ENCODE results near the gene PUS1.

The PUS1 gene

DNA sequence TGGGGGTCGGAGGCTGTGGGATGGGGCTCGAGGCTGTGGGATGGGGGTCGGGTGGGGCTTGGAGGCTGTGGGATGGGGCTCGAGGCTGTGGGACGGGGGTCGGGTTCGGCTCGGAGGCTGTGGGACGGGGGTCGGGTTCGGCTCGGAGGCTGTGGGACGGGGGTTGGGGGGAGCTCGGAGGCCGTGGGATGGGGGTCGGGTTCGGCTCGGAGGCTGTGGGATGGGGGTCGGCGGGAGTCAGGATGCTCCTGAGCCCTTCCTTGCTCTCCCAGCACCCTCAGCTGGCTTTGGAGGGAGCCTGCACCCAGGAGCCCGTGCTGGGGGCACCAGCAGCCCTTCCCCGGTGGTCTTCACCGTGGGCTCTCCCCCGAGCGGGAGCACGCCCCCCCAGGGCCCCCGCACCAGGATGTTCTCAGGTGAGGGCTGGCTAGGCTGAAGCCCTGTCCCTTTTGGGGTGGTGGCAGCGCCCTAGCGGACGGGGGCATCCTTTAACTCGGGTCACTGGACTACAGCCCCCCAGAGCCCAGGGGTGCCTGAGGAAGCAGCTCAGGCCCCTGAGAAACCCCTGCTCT lies 11.9 kb upstream of the PUS1 start:
- DNase-seq: peak in 1 of 2 experiments; percentile 18

DNA sequence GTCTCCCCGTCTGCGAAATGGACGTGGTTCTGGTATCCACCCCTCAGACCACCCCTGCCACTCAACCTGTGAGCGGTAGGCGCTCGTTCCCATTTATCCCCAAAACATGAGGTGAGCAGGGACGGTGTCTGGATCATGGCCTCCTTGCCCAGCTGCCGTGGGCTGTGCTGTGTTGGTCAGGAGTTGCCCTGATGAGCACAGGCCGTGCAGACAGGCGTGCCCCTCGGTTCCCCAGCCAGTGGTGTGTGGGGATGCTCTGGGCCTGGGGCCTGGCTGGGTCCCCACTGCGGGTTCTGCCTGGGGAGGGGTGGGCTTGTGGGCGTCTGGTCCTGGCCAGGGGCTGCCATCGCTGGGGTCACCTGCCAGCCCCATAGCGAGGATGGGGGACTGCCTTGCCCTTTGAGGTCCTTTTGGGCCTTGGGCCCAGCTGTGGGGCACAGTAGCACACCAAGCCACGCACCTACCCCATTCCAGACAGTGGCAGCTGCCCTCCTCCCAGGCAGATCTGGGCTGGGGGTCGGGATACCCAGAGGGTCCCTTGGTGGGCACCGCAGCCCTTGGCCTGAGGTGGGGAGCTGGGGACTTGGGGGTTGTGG lies 11.3 kb upstream of the PUS1 start:
- no peak for DNase-seq

DNA sequence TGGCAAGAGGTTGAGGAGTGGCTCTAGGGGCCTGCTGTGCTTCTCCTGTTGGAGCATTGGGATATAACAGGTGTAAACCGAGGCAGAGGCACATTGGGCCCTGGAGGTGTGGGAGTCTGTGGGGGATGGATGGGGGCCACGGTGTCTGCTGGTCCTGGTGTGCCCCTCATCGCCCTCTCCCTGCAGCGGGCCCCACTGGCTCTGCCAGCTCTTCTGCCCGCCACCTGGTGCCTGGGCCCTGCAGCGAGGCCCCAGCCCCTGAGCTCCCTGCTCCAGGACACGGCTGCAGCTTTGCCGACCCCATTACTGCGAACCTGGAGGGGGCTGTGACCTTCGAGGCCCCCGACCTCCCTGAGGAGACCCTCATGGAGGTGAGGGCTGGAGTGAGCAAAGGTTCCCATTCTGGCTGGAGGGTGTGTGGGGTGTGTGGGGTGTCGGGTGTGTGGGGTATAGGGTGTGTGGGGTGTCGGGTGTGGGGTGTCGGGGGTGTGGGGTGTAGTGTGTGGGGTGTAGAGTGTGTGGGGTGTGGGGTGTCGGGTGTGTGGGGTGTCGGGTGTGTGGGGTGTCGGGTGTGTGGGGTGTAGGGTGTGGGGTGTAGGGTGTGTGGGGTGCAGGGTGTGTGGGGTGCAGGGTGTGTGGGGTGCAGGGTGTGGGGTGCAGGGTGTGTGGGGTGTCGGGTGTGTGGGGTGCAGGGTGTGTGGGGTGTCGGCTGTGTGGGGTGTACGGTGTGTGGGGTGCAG lies 10.6 kb upstream of the PUS1 start:
- no peak for DNase-seq

DNA sequence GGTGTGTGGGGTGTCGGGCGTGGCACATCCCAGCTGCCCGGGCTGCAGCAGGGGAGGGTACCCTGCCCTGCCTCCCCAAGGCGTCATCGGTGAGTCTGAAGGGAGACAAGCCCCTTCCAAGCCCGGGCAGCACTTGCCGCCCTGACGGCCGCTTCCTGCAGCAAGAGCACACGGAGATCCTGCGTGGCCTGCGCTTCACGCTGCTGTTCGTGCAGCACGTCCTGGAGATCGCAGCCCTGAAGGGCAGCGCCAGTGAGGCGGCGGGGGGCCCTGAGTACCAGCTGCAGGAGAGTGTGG lies 10.1 kb upstream of the PUS1 start:
- no peak for DNase-seq

DNA sequence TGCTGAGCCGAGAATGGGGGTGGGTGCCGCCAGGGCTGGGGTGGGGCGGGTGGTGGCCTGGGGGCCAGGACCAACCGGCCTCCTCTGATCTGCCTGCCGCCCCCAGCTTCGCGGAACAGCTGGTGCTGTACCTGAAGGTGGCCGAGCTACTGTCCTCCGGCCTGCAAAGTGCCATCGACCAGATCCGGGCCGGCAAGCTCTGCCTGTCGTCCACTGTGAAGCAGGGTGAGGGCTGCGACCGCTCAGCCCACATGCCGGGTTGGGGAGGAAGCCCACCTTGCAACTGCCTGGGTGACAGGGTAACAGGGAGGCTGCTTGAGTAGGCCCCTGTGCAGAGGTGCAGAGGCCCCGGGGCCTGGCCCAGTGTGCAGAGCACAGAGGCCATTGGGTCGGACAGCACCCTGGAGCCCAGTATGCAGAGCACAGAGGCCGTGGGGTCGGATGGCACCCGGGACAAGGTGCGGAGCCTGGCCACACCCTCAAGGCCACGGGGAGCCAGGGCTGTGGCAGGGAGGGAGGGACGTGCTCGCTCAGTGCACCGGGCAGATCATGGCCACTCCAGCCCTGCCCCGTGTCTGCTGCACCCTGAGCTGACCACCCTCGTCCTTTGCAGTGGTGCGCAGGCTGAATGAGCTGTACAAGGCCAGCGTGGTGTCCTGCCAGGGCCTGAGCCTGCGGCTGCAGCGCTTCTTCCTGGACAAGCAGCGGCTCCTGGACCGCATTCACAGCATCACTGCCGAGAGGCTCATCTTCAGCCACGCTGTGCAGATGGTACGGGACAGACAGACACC lies 9.5 kb upstream of the PUS1 start:
- DNase-seq: no peak

DNA sequence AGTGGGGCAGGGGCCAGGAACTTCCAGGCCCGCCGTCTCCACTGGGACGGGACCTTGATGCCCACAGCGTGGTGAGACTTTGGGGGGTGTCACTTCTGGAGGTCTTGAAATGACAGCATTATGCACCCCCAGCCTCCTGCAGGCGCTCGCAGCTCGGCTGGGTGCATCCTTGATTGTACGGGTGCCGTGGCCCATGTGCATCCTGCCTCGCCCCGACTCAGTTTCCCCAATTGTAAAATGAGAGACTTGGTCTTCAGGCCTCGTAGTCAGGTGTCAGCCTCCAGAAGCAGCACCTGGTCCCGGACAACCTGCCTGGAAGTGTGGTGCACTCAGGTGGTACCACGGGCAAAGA lies 8.9 kb upstream of the PUS1 start:
- DNase-seq: no peak

DNA sequence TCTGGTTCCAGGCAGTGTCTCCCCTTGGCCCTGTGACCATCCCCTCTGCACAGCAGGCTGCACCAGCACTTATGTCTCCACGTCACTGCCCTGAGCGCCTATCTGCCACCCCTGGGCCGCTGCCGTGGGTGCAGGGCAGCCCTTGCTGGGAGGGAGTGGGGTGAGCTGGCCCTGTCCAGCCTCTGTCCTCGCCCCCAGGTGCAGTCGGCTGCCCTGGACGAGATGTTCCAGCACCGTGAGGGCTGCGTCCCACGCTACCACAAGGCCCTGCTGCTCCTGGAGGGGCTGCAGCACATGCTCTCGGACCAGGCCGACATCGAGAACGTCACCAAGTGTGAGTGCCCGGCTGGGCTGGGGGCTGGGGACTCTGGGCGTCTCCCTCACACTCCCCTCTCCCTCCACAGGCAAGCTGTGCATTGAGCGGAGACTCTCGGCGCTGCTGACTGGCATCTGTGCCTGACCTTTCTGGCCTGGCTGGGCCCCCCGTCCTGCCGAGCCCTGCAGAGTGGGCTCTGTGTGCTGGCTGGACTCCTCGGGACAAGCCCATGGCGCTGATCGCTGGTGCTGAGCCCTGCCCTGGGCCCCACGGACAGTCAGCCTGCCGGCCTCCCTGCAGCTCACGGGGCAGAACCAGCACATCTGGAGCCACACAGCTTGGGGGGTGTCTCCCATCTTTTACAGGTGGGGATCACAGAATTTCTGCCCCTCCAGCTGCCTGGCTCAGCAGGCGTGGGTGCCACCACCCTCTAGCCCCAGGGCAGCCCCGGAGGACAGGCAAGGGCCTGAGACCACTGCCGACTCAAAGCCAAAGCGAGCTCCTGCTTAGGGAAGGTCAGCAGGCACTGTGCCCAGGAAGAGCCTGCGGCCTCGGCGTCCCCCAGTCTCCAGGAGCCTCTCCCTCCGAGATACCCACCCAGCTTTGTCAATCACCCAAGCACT lies 7.9 kb upstream of the PUS1 start:
- no peak for DNase-seq

DNA sequence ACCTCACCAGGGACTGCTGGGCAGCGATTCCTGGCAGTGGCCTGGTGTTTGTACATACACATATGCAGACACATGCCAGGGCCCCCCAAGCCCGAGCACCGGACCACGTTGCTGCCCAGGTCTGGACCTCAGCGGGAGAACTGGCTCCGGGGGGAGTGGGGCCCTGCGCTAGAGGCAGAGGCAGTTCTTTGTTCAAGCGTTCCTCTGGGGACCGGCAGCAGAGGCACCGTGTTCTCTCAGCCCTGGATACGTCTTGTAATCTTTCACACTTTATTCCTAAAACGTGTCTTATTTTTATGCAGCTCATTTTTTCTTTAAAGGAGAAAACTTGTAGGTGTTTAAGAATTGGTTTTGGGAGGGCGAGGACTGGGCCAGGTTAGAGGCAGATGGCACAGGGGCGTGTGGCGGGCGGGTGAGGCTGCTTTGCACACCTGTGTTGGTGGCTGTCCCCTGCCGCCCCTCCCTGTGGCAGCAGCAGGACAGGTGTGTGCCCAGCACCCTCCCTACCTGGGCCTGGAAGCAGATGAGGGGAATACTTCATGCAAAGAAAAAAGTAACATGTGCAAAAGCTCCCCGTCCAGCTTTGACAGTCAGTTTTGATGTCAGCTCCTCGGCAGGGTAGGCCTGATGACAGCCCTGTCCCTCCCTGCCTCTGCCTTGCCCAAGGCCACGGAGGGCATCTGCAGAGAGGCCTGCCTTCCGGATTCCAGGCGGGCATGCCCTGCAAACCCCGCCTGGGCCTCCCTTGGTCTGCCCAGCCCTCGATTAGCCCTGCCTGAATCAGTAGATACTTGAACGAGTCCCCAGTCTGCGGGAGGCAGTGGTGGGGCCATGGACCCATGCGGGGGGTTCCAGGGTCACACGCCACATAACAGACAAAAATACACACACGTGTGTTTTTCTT lies 7.0 kb upstream of the PUS1 start:
- no peak for DNase-seq

DNA sequence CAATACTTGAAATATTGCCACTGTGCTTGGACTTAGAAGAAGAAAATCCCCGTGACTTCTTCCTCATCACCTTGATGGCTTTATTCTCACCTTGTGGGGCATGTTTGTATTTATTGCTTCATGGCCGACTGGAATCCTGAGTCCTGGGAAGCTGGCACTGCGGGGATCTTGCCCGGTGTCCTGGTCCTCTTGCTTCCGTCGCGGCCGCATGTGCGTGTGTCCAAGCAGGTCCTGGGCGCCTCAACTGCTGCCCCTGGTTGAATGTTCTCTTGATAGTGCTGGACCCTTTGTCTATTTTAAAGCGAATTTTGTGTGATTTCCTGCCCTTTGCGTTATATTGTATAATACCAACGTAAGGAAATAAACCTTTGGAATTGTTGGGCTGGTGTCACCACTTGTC lies 6.3 kb upstream of the PUS1 start:
- DNase-seq: no peak

DNA sequence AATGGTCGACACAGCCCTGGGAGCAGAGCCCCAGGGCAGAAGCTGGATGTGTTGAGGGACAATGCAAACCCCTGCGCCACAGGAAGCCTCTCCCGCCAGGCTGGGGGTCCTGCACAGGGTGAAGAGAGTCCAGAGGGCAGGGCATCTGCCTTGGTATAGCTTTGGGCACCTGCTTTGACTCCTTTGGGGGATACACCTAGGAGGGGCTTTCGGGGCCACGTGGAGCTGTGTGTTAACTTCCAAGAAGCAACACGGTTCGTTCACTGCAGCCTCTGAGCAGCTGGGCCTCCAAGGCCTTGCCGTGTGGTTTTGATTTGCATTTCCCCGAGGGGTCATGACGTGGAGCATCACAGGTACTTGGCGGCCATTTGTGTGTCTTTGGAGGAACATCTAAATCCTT lies 5.8 kb upstream of the PUS1 start:
- DNase-seq: no peak

DNA sequence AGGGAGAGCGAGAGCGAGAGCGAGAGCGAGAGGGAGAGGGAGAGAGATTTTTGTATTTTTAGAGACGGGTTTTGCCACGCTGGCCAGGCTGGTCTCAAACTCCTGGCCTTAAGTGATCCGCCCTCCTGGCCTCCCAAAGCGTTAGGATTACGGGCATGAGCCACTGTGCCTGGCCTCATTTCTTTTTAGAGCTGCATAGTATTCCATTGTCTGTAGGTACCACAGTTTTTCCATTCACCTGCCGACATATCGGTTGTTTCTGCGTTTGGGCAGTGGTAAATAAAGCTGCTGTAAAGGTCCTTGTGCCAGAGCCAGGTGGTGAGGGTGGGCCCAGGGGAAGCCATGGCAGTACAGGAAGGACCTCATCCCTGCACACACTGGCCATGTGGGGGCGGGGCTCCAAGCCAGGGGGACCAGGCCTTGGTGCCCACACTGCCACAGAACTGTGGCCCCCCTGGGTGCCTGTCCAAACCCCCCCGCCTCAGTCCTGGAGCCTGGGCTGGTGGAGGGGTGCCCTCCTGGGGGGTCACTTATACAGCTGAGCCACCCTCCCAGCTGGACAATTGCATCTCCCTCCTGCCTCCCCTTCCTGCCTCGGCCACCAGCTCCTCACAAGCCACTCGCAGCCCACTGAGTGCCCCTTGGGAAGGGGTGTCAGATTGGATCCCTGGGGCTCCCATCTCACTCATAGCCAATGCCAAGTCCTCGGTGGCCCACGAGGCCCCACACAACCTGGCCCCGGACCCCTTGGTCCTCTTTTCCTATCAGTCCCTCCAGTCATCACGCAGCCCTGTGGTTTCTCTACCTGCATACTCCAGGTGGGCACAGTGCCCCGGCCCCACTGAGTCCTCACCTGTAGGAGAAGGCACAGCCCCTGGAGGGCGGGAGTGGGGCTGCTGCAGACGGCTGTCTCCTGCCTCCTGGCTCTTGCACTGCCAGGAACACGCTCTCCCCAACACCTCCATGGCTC lies 1.7 kb upstream of the PUS1 start:
- DNase-seq: no peak

DNA sequence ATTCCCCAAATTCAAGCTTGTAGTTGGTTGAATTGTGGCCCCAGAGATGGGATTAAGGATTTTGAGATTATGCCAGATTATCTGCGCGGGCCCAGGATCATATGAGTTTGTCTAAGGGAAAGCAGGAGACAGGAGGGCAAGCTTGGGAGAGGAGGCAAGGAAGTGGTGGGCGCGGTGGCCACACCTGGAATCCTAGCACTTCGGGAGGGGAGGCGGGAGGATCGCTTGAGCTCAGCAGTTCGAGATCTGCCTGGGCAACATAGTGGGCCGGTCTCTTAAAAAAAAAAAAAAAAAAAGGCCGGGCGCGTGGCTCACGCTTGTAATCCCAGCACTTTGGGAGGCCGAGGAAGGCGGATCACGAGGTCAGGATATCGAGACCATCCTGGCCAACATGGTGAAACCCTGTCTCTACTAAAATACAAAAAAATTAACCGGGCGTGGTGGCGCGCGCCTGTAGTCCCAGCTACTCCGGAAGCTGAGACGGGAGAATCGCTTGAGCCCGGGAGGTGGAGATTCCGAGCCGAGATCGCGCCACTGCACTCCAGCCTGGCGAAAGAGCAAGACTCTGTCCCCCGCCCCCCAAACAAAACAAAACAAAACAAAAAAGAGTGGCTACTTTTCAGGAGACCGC lies 881 bp upstream of the PUS1 start:
- peak in 1 of 2 experiments; percentile 43 for DNase-seq

DNA sequence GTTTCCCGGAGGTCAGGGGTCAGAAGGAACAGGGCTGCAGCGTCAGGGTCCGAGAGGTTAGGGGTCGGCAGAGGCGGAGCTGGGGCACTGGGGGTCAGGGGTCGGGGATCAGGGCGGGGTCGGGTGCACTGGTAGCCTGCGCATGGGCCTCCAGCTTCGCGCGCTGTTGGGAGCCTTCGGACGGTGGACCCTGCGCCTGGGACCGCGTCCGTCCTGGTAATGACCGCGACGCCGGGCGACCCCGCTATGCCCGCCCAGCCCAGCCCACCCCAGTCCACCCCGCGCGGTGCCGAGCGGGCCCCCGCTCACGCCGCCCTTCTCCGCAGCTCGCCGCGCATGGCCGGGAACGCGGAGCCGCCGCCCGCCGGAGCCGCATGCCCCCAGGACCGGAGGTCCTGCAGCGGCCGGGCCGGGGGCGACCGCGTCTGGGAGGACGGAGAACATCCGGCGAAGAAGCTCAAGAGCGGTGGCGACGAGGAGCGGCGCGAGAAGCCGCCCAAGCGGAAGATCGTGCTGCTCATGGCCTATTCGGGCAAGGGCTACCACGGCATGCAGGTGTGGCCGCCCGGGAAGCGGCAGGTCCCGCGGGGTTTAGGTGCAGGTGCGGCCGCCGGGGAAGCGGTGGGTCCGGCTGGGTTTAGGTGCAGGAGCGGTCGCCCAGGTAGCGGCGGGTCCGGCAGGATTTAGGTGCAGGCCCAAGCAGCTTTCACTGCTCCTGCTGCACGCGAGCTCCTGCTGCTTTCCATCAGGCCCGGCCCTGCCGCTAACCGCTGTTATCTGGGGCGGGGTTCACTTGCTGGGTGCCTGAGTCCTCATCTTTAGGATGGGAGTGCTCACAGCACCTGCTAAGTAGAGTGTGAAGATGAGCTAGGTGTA lies 743 bp downstream of the PUS1 start:
- DNase-seq: peak; percentile 30 to 41

DNA sequence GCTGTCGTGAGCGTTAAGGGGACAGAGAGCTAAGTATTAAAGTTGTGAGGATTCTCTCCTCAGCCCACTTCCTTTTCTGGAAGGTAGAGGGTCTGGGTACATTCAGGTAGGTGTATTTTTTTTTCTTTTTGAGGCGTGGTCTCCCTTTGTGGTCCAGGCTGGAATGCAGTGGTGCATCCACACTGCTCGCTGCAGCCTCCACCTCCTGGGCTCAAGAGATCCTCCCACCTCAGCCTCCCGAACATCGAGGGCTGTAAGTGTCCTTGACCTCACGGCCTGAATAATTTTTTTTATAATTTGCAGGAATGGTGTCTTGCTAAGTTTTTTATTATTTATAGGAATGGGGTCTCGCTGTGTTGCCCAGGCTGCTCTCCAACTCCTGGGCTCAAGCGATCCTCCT lies 1.4 kb downstream of the PUS1 start:
- DNase-seq: no peak

DNA sequence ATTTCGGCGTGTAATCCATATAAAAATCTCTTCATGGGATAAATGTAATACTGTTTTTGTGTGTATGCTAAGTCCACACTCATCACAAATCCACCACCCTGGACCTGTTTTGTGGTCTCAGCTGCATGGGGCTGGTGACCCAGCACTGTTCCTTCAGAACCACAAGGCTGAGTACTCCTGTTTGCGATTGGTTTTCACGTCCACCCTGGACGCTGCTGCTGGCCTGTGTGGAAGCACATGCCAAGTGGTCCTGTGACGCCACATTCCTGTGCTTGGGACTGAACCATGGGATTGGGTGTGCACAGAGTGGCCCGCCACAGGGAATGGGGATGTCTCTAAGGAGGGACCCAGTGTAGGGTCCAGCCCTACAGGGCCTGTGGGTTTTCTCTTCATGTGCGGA lies 4.3 kb downstream of the PUS1 start:
- no peak for DNase-seq

DNA sequence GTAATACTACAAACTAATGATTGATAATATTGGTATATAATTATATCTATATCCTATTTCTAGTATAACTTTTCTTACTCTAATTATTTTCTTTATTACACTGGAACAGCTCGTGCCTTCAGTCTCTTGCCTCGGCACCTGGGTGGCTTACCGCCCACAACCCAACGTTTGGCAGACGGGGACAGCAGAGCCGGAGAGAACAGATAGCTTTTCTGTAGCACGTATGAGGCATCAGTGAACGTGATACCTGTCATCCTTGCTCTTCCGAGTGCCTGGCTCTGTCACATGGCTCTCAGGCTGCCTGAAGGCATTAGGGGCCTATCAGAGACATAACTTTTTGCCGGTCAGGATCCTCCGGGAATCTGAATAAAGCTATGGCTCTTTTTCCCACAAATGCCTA lies 5.5 kb downstream of the PUS1 start:
- no peak for DNase-seq

DNA sequence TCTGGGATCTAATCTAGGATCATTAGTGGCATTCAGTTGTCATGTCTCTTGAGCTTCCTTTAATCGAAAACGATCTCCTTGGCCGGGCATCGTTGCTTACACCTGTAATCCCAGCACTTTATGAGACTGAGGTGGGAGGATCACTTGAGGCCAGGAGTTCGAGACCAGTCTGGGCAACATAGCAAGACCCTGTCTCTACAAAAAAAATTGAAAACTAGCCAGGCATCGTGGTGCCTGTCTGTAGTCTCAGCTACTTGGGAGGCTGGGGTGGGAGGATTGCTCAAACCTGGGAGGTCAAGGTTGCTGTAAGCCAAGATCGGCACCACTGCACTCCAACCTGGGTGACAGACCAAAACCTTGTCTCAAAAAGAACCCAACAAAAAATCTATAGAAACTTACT lies 9.0 kb downstream of the PUS1 start:
- no peak for DNase-seq

DNA sequence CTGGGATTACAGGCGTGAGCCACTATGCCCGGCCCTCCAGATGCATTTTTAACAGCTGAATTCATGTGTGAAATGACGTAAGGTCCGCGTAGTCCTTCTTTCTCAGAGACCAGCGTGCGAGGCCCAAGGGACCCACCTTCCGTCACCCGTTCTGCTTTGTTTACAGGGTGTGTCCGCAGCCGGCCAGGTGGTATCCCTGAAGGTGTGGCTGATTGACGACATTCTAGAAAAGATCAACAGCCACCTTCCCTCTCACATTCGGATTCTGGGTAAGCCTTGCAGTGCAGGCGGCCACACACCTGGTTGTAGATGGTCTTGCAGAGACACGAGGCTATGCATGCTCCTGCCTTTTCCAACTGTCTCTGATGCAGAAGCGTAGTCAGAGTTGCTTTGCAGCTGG lies 9.9 kb downstream of the PUS1 start:
- no peak for DNase-seq

DNA sequence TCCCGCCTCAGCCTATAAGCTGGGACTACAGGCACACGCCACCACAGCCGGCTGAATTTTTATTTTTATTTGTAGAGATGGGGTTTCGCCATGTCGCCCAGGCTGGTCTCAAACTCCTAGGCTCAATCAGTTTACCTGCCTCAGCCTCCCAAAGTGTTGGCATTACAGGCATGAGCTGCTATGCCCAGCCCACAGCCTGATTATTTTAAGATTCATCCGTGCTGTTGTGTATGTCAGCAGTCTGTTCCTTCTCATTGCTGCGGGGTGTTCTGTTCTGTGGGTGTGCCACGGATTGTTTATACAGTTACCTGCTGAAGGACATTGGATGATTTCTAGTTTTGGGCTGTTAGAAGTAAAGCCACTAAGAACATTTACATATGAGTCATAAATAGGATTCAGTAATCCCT lies 11.1 kb downstream of the PUS1 start:
- DNase-seq: no peak
